ENCODE data around the gene BANP. TPM values are rescaled to one million over a fixed set of nuclear protein-coding genes. Genes with fewer than 3 reads are reported as not detected.
"Not testable (repeated sequence)": the region's sequence is repeated elsewhere in the genome, so short reads cannot be mapped to it uniquely, and the experiment has no call there.

Gene BANP
- total RNA-seq, 1 donor from 2014 or later: 44.0 TPM

DNA sequence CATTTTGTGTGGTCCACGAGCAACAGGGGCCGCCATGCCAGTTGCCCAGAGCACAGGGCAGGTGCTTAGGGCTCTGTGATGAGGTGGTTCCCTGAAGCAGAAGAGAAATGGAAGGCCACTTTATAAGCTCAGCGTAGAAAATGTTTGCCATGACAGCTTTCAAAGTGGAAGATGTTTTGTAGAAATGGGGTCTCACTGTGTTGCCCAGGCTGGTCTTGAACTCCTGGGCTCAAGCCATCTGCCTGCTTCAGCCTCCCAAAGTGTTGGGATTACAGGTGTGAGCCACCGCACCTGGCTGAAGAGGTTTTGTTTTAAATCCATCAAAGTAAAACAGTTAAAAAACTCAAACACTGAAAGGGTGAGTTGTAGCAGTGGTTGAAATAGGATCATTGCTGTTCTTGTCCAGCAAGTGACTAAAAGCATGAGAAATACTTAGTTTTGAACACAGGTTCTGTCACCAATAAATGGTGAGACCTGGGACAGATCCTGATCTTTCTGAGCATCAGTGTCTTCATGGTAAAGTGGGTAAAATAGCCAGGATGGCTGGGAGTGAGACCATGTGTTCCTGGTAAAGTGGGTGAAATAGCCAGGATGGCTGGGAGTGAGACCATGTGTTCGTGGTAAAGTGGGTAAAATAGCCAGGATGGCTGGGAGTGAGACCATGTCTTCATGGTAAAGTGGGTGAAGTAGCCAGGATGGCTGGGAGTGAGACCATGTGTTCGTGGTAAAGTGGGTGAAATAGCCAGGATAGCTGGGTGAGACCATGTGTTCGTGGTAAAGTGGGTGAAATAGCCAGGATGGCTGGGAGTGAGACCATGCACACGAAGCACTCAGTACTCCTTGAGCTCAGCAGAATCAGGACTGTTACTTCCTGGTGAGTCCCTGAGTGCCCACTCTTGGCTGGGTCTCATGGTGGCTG is 46.0 kb downstream of the BANP start:
- H3K9me3 ChIP-seq: no peaks in the 10 kb centered on the region
- no peak for DNase-seq (ENCODE audit: extremely low spot score in 2 of 2)
- H3K27me3 ChIP-seq: no peaks in the 10 kb centered on the region
- H3K4me1 ChIP-seq: no peaks in the 10 kb centered on the region
- intact Hi-C loops (cut with DNase I): no loop called here
- H3K27ac ChIP-seq: no peak overlapping the region
- TF ChIP-seq POLR2AphosphoS5 (IDR thresholded peaks at IDR 0.05; ENCODE audit: insufficient read depth in 1 of 2, low read depth in 1 of 2) (no peak), CTCF (IDR thresholded peaks at IDR 0.05) (no peak), POLR2A (IDR thresholded peaks at IDR 0.05) (no peak)
- H3K4me3 ChIP-seq: no peak overlapping the region
- peaks cover 0 to 5% of the 10 kb centered on the region in 2 donors for H3K36me3 ChIP-seq

GRCh38 chr16:87998184-87998793 is 47.1 kb downstream of the BANP start:
- H3K27ac ChIP-seq; H3K36me3 ChIP-seq; H3K27me3 ChIP-seq; H3K4me1 ChIP-seq; H3K9me3 ChIP-seq; DNase-seq (ENCODE audit: extremely low spot score in 2 of 2); H3K4me3 ChIP-seq; intact Hi-C loops (cut with DNase I): not testable (repeated sequence)

DNA sequence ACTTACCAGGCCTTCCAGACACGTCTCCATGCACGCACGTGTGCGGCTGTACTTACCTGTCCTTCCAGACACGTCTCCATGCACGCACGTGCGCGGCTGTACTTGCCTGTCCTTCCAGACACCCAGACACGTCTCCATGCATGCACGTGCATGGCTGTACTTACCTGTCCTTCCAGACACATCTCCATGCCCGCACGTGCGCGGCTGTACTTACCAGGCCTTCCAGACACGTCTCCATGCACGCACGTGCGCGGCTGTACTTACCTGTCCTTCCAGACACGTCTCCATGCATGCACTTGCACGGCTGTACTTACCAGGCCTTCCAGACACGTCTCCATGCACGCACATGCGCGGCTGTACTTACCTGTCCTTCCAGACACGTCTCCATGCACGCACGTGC is 47.8 kb downstream of the BANP start:
- H3K27ac ChIP-seq; H3K27me3 ChIP-seq; H3K36me3 ChIP-seq; intact Hi-C loops (cut with DNase I); DNase-seq (ENCODE audit: extremely low spot score in 2 of 2); H3K9me3 ChIP-seq; H3K4me1 ChIP-seq; H3K4me3 ChIP-seq: not testable (repeated sequence)

- no peaks in the 10 kb centered on the region for H3K9me3 ChIP-seq
- no peaks in the 10 kb centered on the region for H3K4me1 ChIP-seq
- H3K27me3 ChIP-seq: no peaks in the 10 kb centered on the region
- TF ChIP-seq POLR2A (IDR thresholded peaks at IDR 0.05) (no peak), POLR2AphosphoS5 (IDR thresholded peaks at IDR 0.05; ENCODE audit: insufficient read depth in 1 of 2, low read depth in 1 of 2) (no peak), CTCF (IDR thresholded peaks at IDR 0.05) (no peak)
- peaks cover 0 to 8% of the 10 kb centered on the region in 2 donors for H3K36me3 ChIP-seq
- no peak overlapping the region for H3K4me3 ChIP-seq
- H3K27ac ChIP-seq: no peak overlapping the region
- intact Hi-C loops (cut with DNase I): no loop called here
- no peak for DNase-seq (ENCODE audit: extremely low spot score in 2 of 2)
Observed at GRCh38 chr16:88002211-88002610, 51.0 kb downstream of the BANP start.

GRCh38 chr16:88002749-88003148 is 51.5 kb downstream of the BANP start:
- intact Hi-C loops (cut with DNase I): no loop called here
- Histone ChIP-seq H3K27ac (no peak overlapping the region), H3K36me3 (peaks cover 0 to 8% of the 10 kb centered on the region in 2 donors), H3K4me1 (no peaks in the 10 kb centered on the region), H3K27me3 (no peaks in the 10 kb centered on the region), H3K9me3 (no peaks in the 10 kb centered on the region), H3K4me3 (no peak overlapping the region)
- no peak for DNase-seq (ENCODE audit: extremely low spot score in 2 of 2)
- TF ChIP-seq CTCF (IDR thresholded peaks at IDR 0.05) (no peak), POLR2A (IDR thresholded peaks at IDR 0.05) (no peak), POLR2AphosphoS5 (IDR thresholded peaks at IDR 0.05; ENCODE audit: insufficient read depth in 1 of 2, low read depth in 1 of 2) (no peak)

- Histone ChIP-seq H3K4me1 (no peaks in the 10 kb centered on the region), H3K36me3 (peaks cover 0 to 13% of the 10 kb centered on the region in 2 donors), H3K27me3 (no peaks in the 10 kb centered on the region), H3K4me3 (no peak overlapping the region), H3K9me3 (no peaks in the 10 kb centered on the region), H3K27ac (no peak overlapping the region)
- intact Hi-C loops (cut with DNase I): no loop called here
- no peak for DNase-seq (ENCODE audit: extremely low spot score in 2 of 2)
- TF ChIP-seq POLR2AphosphoS5 (IDR thresholded peaks at IDR 0.05; ENCODE audit: insufficient read depth in 1 of 2, low read depth in 1 of 2) (no peak), CTCF (IDR thresholded peaks at IDR 0.05) (no peak), POLR2A (IDR thresholded peaks at IDR 0.05) (no peak)
Observed at GRCh38 chr16:88003316-88003715, 52.1 kb downstream of the BANP start.
